Urinary bladder (tissue), 4 donors: ENCODE measurements around the gene SEC22A. TPM values are rescaled to one million over a fixed set of nuclear protein-coding genes. Genes with fewer than 3 reads are reported as not detected.

Experiments used
- DNase-seq: peaks from one replicate; pipeline ENCODE4 v3.0.0-alpha.2; 2015; ENCODE audit errors: extremely low spot score
- H3K27ac ChIP-seq: one replicate; pipeline ENCODE4 v1.5.1; 2013; ENCODE audit warnings: low read depth, mild to moderate bottlenecking, moderate library complexity
- H3K36me3 ChIP-seq: one replicate; pipeline ENCODE4 v1.6.1; 2013; ENCODE audit warnings: mild to moderate bottlenecking, moderate library complexity; ENCODE audit not compliant: insufficient read depth
- H3K4me1 ChIP-seq: one replicate; pipeline ENCODE4 v1.6.1; 2013; ENCODE audit warnings: mild to moderate bottlenecking, moderate library complexity; ENCODE audit not compliant: insufficient read depth
- H3K4me3 ChIP-seq: one replicate; pipeline ENCODE4 v1.5.1; 2013; ENCODE audit warnings: low read depth, low read length
- WGBS: extraction: QIAGEN DNeasy Blood & Tissue Kit; methylation state at CpG from one replicate; pipeline ENCODE4 v1.1.7; 2013; 5-methylcytosine and 5-hydroxymethylcytosine counted together
- polyA plus RNA-seq: library from polyadenylated mRNA; stranded (reverse); fragments of 200-250 nt; gene quantifications from one replicate; pipeline ENCODE4 v1.2.3, GENCODE V29; 2013
- total RNA-seq: library from RNA; depleted of rRNA; stranded (reverse); fragments of >200 nt; gene quantifications from one replicate; pipeline ENCODE4 v1.2.3, GENCODE V29; 2014
- donor health status: healthy with polysubstance abuse.
- donor health status: healthy.

The SEC22A gene
- total and polyA plus RNA-seq, 2 donors, result 13.9 to 65.4 TPM

GRCh38 chr3:123318374-123318773 lies 116.6 kb downstream of the SEC22A start:
- Histone ChIP-seq H3K27ac (no peak overlapping the region), H3K36me3 (no peaks in the 10 kb centered on the region), H3K4me3 (no peak overlapping the region), H3K4me1 (no peaks in the 10 kb centered on the region)
- no peak for DNase-seq
- 93% methylated on average over 3 of the region's 3 CpGs for WGBS

GRCh38 chr3:123319760-123320159 lies 118.0 kb downstream of the SEC22A start:
- H3K36me3 ChIP-seq, result no peaks in the 10 kb centered on the region
- DNase-seq, result no peak
- WGBS, result 50% methylated on average over 10 of the region's 10 CpGs
- no peak overlapping the region for H3K4me3 ChIP-seq
- H3K27ac ChIP-seq, result no peak overlapping the region
- H3K4me1 ChIP-seq, result no peaks in the 10 kb centered on the region

- no peak overlapping the region for H3K4me3 ChIP-seq
- WGBS, result 80% methylated on average over 5 of the region's 5 CpGs
- H3K4me1 ChIP-seq, result no peaks in the 10 kb centered on the region
- H3K27ac ChIP-seq, result no peak overlapping the region
- no peaks in the 10 kb centered on the region for H3K36me3 ChIP-seq
- DNase-seq, result no peak
Measured at GRCh38 chr3:123320221-123320620, 118.5 kb downstream of the SEC22A start.

GRCh38 chr3:123321806-123322205 lies 120.1 kb downstream of the SEC22A start:
- H3K27ac ChIP-seq, result no peak overlapping the region
- no peak for DNase-seq
- WGBS, result 86% methylated on average over 8 of the region's 8 CpGs
- H3K4me1 ChIP-seq, result no peaks in the 10 kb centered on the region
- H3K36me3 ChIP-seq, result no peaks in the 10 kb centered on the region
- H3K4me3 ChIP-seq, result no peak overlapping the region

- Histone ChIP-seq H3K36me3 (no peaks in the 10 kb centered on the region), H3K4me1 (no peaks in the 10 kb centered on the region), H3K27ac (no peak overlapping the region), H3K4me3 (no peak overlapping the region)
- WGBS, result 80% methylated on average over 11 of the region's 11 CpGs
- no peak for DNase-seq
Measured at GRCh38 chr3:123322866-123323265, 121.1 kb downstream of the SEC22A start.

Other genes with a start within 250 kb of the SEC22A start
- 10.8 TPM for gene SEMA5B, start 174.2 kb upstream of the SEC22A start, total RNA-seq
- 2.2 TPM for gene SEMA5B, start 174.2 kb upstream of the SEC22A start, polyA plus RNA-seq
- gene PDIA5, start 134.9 kb upstream of the SEC22A start, total RNA-seq, result 42.5 TPM
- gene PDIA5, start 134.9 kb upstream of the SEC22A start, polyA plus RNA-seq, result 29.0 TPM
- gene ADCY5, start 247.1 kb downstream of the SEC22A start, total RNA-seq, result 25.1 TPM
- 53.1 TPM for gene ADCY5, start 247.1 kb downstream of the SEC22A start, polyA plus RNA-seq